Measurements from ENCODE around the gene RGS17. TPM values are rescaled to one million over a fixed set of nuclear protein-coding genes. Genes with fewer than 3 reads are reported as not detected.

The RGS17 gene
- total RNA-seq, 6 experiments from 2014 or later, result not detected

GRCh38 chr6:153048631-153049030 is 82.5 kb downstream of the RGS17 start:
- no peak for ATAC-seq
- H3K36me3 ChIP-seq, result no peaks in the 10 kb centered on the region
- no peaks in the 10 kb centered on the region for H3K9me3 ChIP-seq
- intact Hi-C loops (cut with DNase I), result no loop called here
- no peak overlapping the region for H3K4me3 ChIP-seq
- TF ChIP-seq POLR2A (IDR thresholded peaks at IDR 0.05) (no peak), CTCF (IDR thresholded peaks at IDR 0.05) (no peak)
- 85% methylated on average over 3 of the region's 3 CpGs for WGBS (ENCODE audit: insufficient coverage, low coverage, low lambda C conversion rate, missing lambda C conversion rate)
- no peaks in the 10 kb centered on the region for H3K4me1 ChIP-seq
- DNase-seq, result no peak
- no peak overlapping the region for H3K27ac ChIP-seq
- no peaks in the 10 kb centered on the region for H3K27me3 ChIP-seq

GRCh38 chr6:153047386-153047785 is 83.7 kb downstream of the RGS17 start:
- intact Hi-C loops (cut with DNase I), result no loop called here
- no peak overlapping the region for H3K27ac ChIP-seq
- TF ChIP-seq CTCF (IDR thresholded peaks at IDR 0.05) (no peak), POLR2A (IDR thresholded peaks at IDR 0.05) (no peak)
- H3K27me3 ChIP-seq, result no peaks in the 10 kb centered on the region
- no peak overlapping the region for H3K4me3 ChIP-seq
- 14% methylated on average over 2 of the region's 2 CpGs for WGBS (ENCODE audit: insufficient coverage, low coverage, low lambda C conversion rate, missing lambda C conversion rate)
- no peak for ATAC-seq
- H3K36me3 ChIP-seq, result no peaks in the 10 kb centered on the region
- no peaks in the 10 kb centered on the region for H3K4me1 ChIP-seq
- DNase-seq, result no peak
- H3K9me3 ChIP-seq, result no peaks in the 10 kb centered on the region

- TF ChIP-seq CTCF (IDR thresholded peaks at IDR 0.05) (no peak), POLR2A (IDR thresholded peaks at IDR 0.05) (no peak)
- Histone ChIP-seq H3K27me3 (no peaks in the 10 kb centered on the region), H3K9me3 (no peaks in the 10 kb centered on the region), H3K27ac (no peak overlapping the region), H3K36me3 (no peaks in the 10 kb centered on the region), H3K4me1 (no peaks in the 10 kb centered on the region), H3K4me3 (no peak overlapping the region)
- DNase-seq, result no peak
- intact Hi-C loops (cut with DNase I), result no loop called here
- ATAC-seq, result no peak
These were observed 85.8 kb downstream of the RGS17 start for GRCh38 chr6:153045271-153045670.

- WGBS (ENCODE audit: insufficient coverage, low coverage, low lambda C conversion rate, missing lambda C conversion rate), result 70% methylated on average over 4 of the region's 4 CpGs
- Histone ChIP-seq H3K9me3 (no peaks in the 10 kb centered on the region), H3K4me3 (no peak overlapping the region), H3K27me3 (no peaks in the 10 kb centered on the region), H3K36me3 (no peaks in the 10 kb centered on the region), H3K27ac (no peak overlapping the region), H3K4me1 (no peaks in the 10 kb centered on the region)
- intact Hi-C loops (cut with DNase I), result no loop called here
- ATAC-seq (no peak), DNase-seq (no peak)
- TF ChIP-seq POLR2A (IDR thresholded peaks at IDR 0.05) (no peak), CTCF (IDR thresholded peaks at IDR 0.05) (no peak)
These were observed 86.8 kb downstream of the RGS17 start for GRCh38 chr6:153044295-153044694.

- Histone ChIP-seq H3K4me3 (no peak overlapping the region), H3K9me3 (no peaks in the 10 kb centered on the region), H3K4me1 (no peaks in the 10 kb centered on the region), H3K36me3 (no peaks in the 10 kb centered on the region), H3K27me3 (no peaks in the 10 kb centered on the region), H3K27ac (no peak overlapping the region)
- WGBS (ENCODE audit: insufficient coverage, low coverage, low lambda C conversion rate, missing lambda C conversion rate), result 84% methylated on average over 3 of the region's 3 CpGs
- ATAC-seq, result no peak
- DNase-seq, result no peak
- TF ChIP-seq POLR2A (IDR thresholded peaks at IDR 0.05) (no peak), CTCF (IDR thresholded peaks at IDR 0.05) (no peak)
- intact Hi-C loops (cut with DNase I), result no loop called here
These were observed 87.4 kb downstream of the RGS17 start for GRCh38 chr6:153043719-153044118.
